Activated T-helper 17 cell treated with anti-CD3 and anti-CD28 coated beads, Interleukin-2, amount 50 U/mL, for 72 hours (primary cell): Measurements from ENCODE around the gene RBMS3. TPM values are rescaled to one million over a fixed set of nuclear protein-coding genes. Genes with fewer than 3 reads are reported as not detected.

Experiments used
- ATAC-seq: fragments of 150-1000 bp; cut with Tn5 transposase; replicated peaks from 2 replicates; pipeline ENCODE4 v1.10.0; 2021; ENCODE audit warnings: mild to moderate bottlenecking, moderate library complexity
- H3K27ac Mint-ChIP-seq: one replicate; pipeline ENCODE4 v1.8.0; 2022; ENCODE audit warnings: mixed read lengths
- H3K27me3 Mint-ChIP-seq: one replicate; pipeline ENCODE4 v1.8.0; 2022; ENCODE audit warnings: mixed read lengths
- H3K36me3 Mint-ChIP-seq: one replicate; pipeline ENCODE4 v1.8.0; 2022; ENCODE audit warnings: low read depth, mild to moderate bottlenecking, mixed read lengths
- H3K4me1 Mint-ChIP-seq: one replicate; pipeline ENCODE4 v1.8.0; 2022; ENCODE audit warnings: mixed read lengths
- H3K4me3 Mint-ChIP-seq: one replicate; pipeline ENCODE4 v1.8.0; 2022; ENCODE audit warnings: mild to moderate bottlenecking, mixed read lengths
- H3K9me3 Mint-ChIP-seq: one replicate; pipeline ENCODE4 v1.8.0; 2022; ENCODE audit warnings: mixed read lengths
- total RNA-seq, 2 donors: library from RNA; stranded (reverse); gene quantifications; one replicate each; pipeline ENCODE4 v1.2.3, GENCODE V29; 2022

RBMS3 gene
- total RNA-seq, 2 donors from 2014 or later: 0.37 to 5.8 TPM

DNA sequence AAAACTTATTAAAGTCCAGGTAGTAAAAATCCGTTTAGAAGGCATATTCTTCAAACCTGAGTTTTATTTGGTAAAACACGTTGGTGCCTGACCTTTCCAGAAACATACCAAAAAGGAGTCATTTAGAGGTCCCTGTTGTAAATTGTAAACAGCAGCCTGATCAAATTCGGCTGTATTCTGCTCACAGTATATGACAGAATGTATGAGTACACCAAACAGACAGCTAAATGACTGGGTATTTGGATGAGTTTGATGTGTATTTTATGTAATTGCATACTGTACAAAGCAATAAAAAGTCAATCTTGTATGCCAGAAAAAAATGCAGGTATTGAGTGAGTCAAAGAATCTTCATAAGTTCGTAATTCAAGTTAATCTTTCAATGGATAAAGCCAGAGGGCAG is 330.4 kb downstream of the RBMS3 start:
- no peaks in the 10 kb centered on the region for H3K9me3 Mint-ChIP-seq

DNA sequence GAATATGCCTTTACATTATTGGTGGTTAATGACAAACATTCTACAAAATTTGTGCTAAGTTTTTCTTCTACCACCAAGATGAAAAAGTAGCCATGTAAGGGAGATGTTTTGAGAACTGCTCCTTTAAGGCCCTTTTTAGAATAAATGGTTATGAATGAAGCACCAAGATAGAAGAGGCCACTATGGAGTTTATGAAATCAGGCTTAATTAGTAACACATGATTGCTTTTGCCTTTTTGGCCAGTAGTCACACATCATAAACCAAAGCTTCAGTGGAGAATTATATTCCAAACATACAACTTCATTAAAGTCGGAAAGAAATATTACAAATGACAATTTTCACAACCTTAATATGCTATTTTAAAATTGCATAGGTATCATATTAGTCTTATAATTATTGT is 331.7 kb downstream of the RBMS3 start:
- Mint-ChIP-seq H3K27me3 (no peaks in the 10 kb centered on the region), H3K27ac (no peak overlapping the region), H3K4me3 (no peak overlapping the region), H3K9me3 (no peaks in the 10 kb centered on the region), H3K36me3 (no peaks in the 10 kb centered on the region), H3K4me1 (no peaks in the 10 kb centered on the region)
- ATAC-seq: no peak

More for the DNA sequence above, 330.4 kb downstream of the RBMS3 start:
- H3K4me1 Mint-ChIP-seq: no peaks in the 10 kb centered on the region
- H3K4me3 Mint-ChIP-seq: no peak overlapping the region
- no peaks in the 10 kb centered on the region for H3K36me3 Mint-ChIP-seq
- no peaks in the 10 kb centered on the region for H3K27me3 Mint-ChIP-seq
- no peak for ATAC-seq
- no peak overlapping the region for H3K27ac Mint-ChIP-seq

DNA sequence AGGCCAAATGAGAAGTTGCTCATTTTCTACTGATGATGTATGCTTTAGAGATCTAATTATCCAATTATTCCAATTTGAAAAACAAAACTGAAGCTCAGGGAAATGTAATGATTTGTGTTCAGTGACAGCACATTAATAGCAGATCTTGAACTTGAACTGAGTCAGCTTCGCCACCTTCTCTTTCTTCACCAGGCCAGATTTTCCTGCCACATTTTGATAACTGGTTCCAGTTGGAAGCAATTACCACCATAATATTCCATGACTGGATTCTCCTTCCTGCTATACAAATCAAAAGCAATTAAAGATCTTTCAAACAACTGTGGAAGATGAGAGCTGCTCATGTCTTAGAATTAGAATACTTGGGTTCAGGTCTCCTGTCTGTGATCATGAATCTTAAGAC is 334.1 kb downstream of the RBMS3 start:
- no peak for ATAC-seq
- H3K4me1 Mint-ChIP-seq: no peaks in the 10 kb centered on the region
- no peak overlapping the region for H3K4me3 Mint-ChIP-seq
- no peak overlapping the region for H3K27ac Mint-ChIP-seq
- H3K36me3 Mint-ChIP-seq: no peaks in the 10 kb centered on the region
- no peaks in the 10 kb centered on the region for H3K9me3 Mint-ChIP-seq
- no peaks in the 10 kb centered on the region for H3K27me3 Mint-ChIP-seq

DNA sequence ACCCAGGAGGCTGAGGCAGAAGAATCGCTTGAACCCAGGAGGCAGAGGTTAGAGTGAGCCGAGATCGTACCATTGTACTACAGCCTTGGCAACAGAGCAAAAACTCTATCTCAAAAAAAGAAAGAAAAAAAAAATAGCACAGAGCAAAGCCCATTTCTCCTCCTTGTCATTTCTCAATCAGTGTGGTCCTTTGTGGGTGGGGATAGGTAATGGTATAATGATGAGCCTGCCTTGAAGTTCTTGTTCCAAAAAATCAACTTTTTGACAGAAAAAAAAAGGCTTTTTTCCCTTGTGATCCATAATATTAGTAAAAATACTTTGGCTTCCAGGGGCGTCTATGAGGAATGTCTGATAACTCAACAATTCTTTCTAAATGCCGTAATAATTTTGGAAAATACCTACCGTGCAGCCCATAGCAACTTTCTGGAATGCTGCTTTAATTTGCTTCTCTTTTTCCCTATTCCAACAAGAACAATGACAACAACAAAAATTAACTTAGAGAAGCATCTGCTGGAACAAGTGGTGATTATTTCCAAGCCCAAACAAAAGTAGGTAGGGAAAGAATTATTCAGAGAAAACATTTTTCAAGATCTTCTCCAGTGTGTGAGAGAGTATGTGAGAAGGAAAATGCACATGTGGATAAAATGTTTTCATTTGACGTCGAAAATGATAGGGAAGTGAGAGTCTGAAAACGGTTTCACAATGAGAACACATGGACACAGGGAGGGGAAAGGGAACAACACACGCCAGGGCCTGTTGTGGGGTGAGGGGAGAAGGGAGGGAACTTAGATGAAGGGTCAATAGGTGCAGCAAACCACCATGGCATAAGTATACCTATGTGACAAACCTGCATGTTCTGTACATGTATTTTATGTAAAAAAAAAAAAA is 337.8 kb downstream of the RBMS3 start:
- ATAC-seq: no peak
- no peak overlapping the region for H3K27ac Mint-ChIP-seq
- no peaks in the 10 kb centered on the region for H3K27me3 Mint-ChIP-seq
- H3K4me1 Mint-ChIP-seq: no peaks in the 10 kb centered on the region
- no peaks in the 10 kb centered on the region for H3K9me3 Mint-ChIP-seq
- no peak overlapping the region for H3K4me3 Mint-ChIP-seq
- H3K36me3 Mint-ChIP-seq: no peaks in the 10 kb centered on the region

DNA sequence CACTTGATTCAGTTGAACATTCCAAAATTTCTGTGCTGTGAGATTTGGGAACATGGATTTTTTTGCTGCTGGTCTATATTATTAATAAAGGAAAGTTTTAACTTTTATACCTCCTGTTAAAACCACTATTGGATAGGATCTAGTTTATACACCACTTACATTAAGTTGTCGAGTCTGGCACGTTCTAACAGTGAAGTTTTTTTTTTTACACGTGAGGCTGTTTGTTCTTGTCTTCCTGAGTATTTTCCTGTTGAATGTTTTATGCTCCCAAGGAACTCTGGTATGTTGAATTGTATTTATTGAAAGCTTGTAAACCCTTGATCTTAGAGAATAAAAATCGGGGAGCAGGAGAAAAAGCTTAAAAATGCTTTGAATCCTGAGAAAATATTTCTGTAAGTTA is 338.8 kb downstream of the RBMS3 start:
- Mint-ChIP-seq H3K36me3 (no peaks in the 10 kb centered on the region), H3K4me3 (no peak overlapping the region), H3K27ac (no peak overlapping the region), H3K9me3 (no peaks in the 10 kb centered on the region), H3K4me1 (no peaks in the 10 kb centered on the region), H3K27me3 (no peaks in the 10 kb centered on the region)
- ATAC-seq: no peak

DNA sequence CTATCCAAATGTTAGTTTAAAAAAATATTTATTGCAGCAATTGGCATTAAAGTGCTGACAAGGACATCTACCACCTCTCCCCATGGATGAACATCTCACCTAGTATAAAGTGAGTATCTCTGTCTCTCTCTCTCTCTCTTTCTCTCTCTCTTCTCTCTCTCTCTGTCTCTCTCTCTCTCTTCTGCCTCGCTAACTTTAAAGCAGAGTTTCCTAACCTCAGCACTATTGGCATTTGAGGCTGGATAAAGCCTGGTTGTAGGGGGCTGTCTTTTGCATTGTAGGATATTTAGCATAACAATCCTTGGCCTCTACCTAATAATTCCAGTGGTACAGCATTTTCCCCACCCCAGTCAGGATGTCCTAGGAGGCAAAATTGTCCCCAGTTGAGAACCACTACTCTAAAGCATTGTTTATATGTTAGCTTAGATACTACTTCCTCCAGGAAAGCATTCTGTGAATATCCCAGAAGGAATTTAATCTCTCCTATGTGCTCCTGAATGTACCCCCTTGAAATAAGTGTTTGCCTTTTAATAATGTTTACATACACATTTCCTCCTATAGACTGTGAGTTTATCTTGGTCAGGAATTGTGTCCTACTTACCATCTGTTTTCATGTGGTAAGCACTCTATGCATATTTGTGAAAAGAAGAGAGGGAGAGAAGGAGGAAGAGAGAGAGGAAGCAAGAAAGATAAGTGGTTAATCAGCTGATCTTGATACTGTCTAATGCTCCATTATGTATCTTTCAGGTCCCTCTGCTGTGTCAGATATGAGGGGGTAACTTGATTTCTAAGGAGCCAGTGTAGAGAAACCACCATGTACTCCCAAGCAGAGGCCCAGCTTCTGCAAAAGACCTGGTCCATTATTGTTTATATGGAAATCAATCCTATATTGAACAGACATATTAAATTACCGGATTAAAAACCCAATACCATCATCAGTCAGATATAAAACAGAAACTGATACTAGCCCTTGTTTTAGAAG is 346.6 kb downstream of the RBMS3 start:
- Mint-ChIP-seq H3K27ac (no peak overlapping the region), H3K4me3 (no peak overlapping the region), H3K9me3 (no peaks in the 10 kb centered on the region), H3K36me3 (no peaks in the 10 kb centered on the region), H3K4me1 (no peaks in the 10 kb centered on the region), H3K27me3 (no peaks in the 10 kb centered on the region)
- no peak for ATAC-seq

DNA sequence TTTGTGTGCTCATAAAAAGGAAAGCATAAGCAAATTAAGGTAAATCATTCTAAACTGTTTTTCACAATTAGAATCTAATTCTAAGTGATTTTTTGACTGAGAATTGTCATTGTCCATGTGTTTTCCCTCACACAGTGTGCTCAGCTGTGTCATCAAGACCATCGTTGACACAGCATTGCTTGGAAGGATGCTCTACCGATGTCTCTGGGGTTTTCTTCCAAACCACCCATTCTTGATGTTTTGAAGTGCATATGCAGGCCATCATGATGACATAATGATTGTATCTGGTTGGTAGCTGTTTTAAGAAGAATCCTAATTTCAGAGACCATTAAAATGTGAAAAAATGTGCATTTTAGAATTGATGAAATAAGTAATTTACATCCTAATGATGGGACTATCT is 347.9 kb downstream of the RBMS3 start:
- no peak overlapping the region for H3K27ac Mint-ChIP-seq
- no peaks in the 10 kb centered on the region for H3K27me3 Mint-ChIP-seq
- no peaks in the 10 kb centered on the region for H3K4me1 Mint-ChIP-seq
- H3K36me3 Mint-ChIP-seq: no peaks in the 10 kb centered on the region
- H3K4me3 Mint-ChIP-seq: no peak overlapping the region
- ATAC-seq: no peak
- H3K9me3 Mint-ChIP-seq: no peaks in the 10 kb centered on the region

DNA sequence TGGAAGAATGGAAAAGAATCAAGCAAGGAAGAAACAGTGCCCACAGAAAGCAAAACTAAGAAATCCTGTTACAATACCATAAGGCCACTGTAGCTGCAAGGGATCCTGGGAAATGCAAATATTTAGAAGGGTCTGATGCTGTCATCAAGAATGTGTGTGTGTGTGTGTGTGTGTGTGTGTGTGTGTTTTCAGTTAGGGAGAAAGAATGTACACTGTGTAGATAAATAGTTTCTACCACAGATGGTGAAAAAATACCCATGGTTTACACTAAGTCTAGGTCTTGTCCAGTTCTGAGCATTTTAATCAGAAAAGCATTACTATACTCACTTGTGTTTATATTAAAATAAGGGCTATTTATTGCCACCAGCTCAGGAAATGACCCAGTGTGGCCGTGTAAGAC is 355.0 kb downstream of the RBMS3 start:
- Mint-ChIP-seq H3K9me3 (no peaks in the 10 kb centered on the region), H3K27me3 (no peaks in the 10 kb centered on the region), H3K27ac (no peak overlapping the region), H3K4me3 (no peak overlapping the region), H3K36me3 (no peaks in the 10 kb centered on the region), H3K4me1 (no peaks in the 10 kb centered on the region)
- no peak for ATAC-seq

DNA sequence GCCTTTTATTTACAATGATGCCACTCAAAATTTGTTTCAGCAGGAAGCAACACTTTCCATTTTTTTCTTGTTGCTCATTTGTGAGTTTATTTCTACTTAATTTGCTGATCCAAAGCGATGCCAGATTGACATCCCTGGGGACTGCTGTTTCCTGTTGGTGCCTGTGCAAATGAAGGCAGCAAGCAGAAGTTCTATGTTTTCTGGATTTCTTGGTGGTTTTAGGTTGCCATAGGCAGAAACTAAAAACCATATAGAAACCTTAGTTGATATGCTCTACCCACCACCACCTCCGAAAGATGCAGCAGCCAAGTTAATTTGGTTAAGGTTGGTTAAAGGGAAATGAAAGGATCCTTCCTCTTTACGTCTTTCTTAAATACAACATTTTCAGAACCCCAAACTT is 356.2 kb downstream of the RBMS3 start:
- Mint-ChIP-seq H3K27ac (no peak overlapping the region), H3K27me3 (no peaks in the 10 kb centered on the region), H3K9me3 (peaks cover 1% of the 10 kb centered on the region), H3K36me3 (no peaks in the 10 kb centered on the region), H3K4me1 (no peaks in the 10 kb centered on the region), H3K4me3 (no peak overlapping the region)
- ATAC-seq: no peak

DNA sequence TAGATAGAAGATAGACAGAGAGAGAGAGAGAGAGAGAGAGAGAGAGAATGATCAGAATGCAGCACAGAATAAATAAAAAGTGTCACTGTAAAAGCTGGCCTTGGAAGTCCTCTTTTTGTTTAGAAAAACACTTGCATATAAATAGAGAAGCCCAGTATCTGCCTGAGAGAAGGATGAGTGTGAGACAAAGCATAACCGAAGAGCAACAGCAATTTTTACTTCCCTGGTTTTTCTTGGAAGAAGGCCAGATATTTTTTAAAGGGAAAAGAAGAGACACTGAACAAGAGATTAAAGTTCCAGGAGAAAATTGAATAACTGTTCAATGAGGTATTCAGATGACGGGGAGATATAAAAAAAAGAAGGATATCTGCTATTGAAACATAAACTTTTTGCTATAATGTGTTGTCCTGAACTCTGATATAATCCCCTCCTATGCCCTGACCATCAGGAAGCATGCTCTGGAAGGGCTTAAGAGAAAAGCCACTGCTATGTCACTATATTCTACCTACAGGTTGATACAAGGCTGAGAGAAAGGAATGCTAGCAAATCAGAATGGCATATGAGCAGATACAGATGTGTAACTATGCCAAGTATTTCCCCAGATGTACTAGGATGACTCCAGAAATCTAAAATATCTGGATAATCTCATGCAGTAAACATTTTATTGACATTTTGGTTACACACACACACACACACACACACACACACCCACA is 358.9 kb downstream of the RBMS3 start:
- Mint-ChIP-seq H3K9me3 (peaks cover 4% of the 10 kb centered on the region), H3K27ac (no peak overlapping the region), H3K4me3 (no peak overlapping the region), H3K36me3 (no peaks in the 10 kb centered on the region), H3K4me1 (no peaks in the 10 kb centered on the region), H3K27me3 (no peaks in the 10 kb centered on the region)
- no peak for ATAC-seq

DNA sequence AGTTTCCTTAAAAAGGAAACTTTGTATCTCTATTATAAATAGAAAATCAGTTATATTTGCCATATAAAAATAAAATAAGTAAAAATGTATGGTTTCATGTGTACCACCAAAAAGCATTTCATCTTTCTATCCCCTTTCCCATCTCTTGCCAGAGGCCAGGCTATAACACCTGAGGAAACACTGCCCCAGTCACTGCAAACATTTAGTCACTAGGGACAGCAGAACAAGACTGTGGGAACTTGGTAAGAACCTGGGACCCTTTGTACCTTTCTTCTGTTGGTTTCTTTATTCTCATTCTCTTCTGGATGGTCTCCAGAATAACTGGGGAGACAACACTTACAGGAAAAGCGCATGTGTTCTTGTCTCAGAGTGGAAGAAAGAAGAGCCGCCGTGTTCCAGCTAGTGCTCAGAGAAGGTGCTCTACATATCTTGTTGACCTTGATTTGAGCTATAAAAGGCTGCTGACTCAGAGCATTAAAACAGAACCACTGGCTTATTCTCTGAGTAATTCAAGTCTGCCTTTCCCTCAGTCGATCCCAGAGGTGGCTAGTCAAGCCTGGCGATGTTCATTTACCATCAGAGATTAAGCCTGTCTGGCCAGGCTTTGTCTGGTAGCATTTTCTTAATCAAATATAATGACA is 361.6 kb downstream of the RBMS3 start:
- ATAC-seq: no peak
- Mint-ChIP-seq H3K4me3 (no peak overlapping the region), H3K4me1 (no peaks in the 10 kb centered on the region), H3K9me3 (peaks cover 4% of the 10 kb centered on the region), H3K36me3 (no peaks in the 10 kb centered on the region), H3K27ac (no peak overlapping the region), H3K27me3 (no peaks in the 10 kb centered on the region)

DNA sequence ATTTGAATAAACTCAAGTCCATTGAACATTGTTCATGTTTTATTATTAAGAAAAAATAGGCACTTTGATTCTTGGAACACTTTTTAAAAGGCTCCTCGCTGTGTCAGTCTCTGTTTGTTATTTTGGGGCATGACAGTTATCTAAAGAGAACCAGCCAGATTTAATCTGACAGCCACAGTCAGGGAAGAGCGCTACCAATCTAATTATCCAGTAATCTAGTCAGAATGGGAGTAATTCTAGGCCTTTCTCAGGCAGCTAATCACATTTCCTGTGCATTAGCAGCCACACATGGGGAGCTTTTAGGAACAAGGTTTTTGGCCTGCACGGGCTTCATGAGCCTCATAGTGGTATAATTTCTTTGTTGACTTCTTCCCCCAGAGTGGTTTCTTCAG is 362.2 kb downstream of the RBMS3 start:
- H3K9me3 Mint-ChIP-seq: peaks cover 4% of the 10 kb centered on the region
- no peaks in the 10 kb centered on the region for H3K36me3 Mint-ChIP-seq
- no peaks in the 10 kb centered on the region for H3K27me3 Mint-ChIP-seq
- H3K4me1 Mint-ChIP-seq: no peaks in the 10 kb centered on the region
- no peak overlapping the region for H3K27ac Mint-ChIP-seq
- no peak overlapping the region for H3K4me3 Mint-ChIP-seq
- no peak for ATAC-seq

DNA sequence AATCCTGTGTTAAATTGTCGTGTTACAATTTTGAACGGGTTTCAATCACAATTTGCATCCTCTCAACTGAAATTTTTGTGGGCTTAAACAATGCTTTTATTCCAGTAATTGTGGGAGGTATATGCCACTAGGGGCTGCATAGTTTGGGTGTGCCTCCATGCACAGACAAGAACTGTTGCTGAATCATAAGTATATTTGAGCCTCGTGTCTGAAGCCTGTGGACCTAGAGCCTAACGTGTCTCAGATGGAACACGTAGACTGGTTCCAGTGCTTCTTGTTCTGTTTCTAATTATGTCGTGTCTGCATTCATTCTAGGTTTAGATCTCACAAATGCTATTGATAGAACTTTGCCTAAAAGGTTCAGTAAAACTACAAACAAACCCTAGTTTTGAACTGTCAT is 363.4 kb downstream of the RBMS3 start:
- H3K36me3 Mint-ChIP-seq: no peaks in the 10 kb centered on the region
- no peak overlapping the region for H3K4me3 Mint-ChIP-seq
- no peak overlapping the region for H3K27ac Mint-ChIP-seq
- no peak for ATAC-seq
- no peaks in the 10 kb centered on the region for H3K27me3 Mint-ChIP-seq
- no peaks in the 10 kb centered on the region for H3K4me1 Mint-ChIP-seq
- peaks cover 4% of the 10 kb centered on the region for H3K9me3 Mint-ChIP-seq
